ENCODE measurements around the gene MAP3K8. TPM values are rescaled to one million over a fixed set of nuclear protein-coding genes. Genes with fewer than 3 reads are reported as not detected.
A peak's percentile ranks its signal among the peaks of the same experiment; 100 is the strongest.

The MAP3K8 gene
- total and polyA plus RNA-seq, 8 donors, result 8.2 to 57.3 (median 12.4) TPM

GRCh38 chr10:30448092-30448491, 14.1 kb downstream of the MAP3K8 start:
- intact Hi-C loops (cut with DNase I), result no loop called here
- H3K4me3 ChIP-seq, result no peak overlapping the region
- peaks cover 0 to 87% of the 10 kb centered on the region in 2 donors for H3K36me3 ChIP-seq
- DNase-seq (no peak), ATAC-seq (no peak)
- no peaks in the 10 kb centered on the region for H3K27me3 ChIP-seq
- no peak for TF ChIP-seq CTCF (IDR thresholded peaks at IDR 0.05)
- no peaks in the 10 kb centered on the region for H3K9me3 ChIP-seq
- no peak overlapping the region for H3K27ac ChIP-seq
- H3K4me1 ChIP-seq, result peaks cover 6 to 79% of the 10 kb centered on the region in 2 donors

- DNase-seq, result no peak
- no peak for TF ChIP-seq CTCF (IDR thresholded peaks at IDR 0.05)
- peaks cover 22 to 79% of the 10 kb centered on the region in 2 donors for H3K4me1 ChIP-seq
- peak overlapping the region; percentile 79 to 88 for H3K27ac ChIP-seq
- H3K9me3 ChIP-seq, result no peaks in the 10 kb centered on the region
- intact Hi-C loops (cut with DNase I), result no loop called here
- no peak overlapping the region for H3K4me3 ChIP-seq
- no peak for ATAC-seq
- H3K36me3 ChIP-seq, result peaks cover 0 to 94% of the 10 kb centered on the region in 2 donors
- no peaks in the 10 kb centered on the region for H3K27me3 ChIP-seq
Measured at GRCh38 chr10:30453764-30454527, 20.0 kb downstream of the MAP3K8 start.

- peak in 1 of 4 donors; percentile 60 for DNase-seq
- intact Hi-C loops (cut with DNase I), result no loop called here
- Histone ChIP-seq H3K27ac (peak overlapping the region; percentile 79 to 88), H3K4me3 (no peak overlapping the region), H3K27me3 (no peaks in the 10 kb centered on the region), H3K36me3 (peaks cover 0 to 94% of the 10 kb centered on the region in 2 donors), H3K4me1 (peaks cover 22 to 79% of the 10 kb centered on the region in 2 donors), H3K9me3 (no peaks in the 10 kb centered on the region)
- no peak for TF ChIP-seq CTCF (IDR thresholded peaks at IDR 0.05)
- peak; percentile 69 for ATAC-seq
Measured at GRCh38 chr10:30454744-30455510, 20.9 kb downstream of the MAP3K8 start.

- Histone ChIP-seq H3K27ac (peak overlapping the region; percentile 79 to 88), H3K27me3 (no peaks in the 10 kb centered on the region), H3K9me3 (no peaks in the 10 kb centered on the region), H3K4me3 (no peak overlapping the region), H3K36me3 (peaks cover 0 to 94% of the 10 kb centered on the region in 2 donors), H3K4me1 (peaks cover 22 to 85% of the 10 kb centered on the region in 2 donors)
- DNase-seq, result no peak
- intact Hi-C loops (cut with DNase I), result no loop called here
- ATAC-seq, result peak; percentile 15
- no peak for TF ChIP-seq CTCF (IDR thresholded peaks at IDR 0.05)
Measured at GRCh38 chr10:30455816-30456215, 21.8 kb downstream of the MAP3K8 start.

- H3K4me1 ChIP-seq, result peaks cover 22 to 86% of the 10 kb centered on the region in 2 donors
Measured at GRCh38 chr10:30456266-30456665, 22.3 kb downstream of the MAP3K8 start.

More at GRCh38 chr10:30456266-30456665, 22.3 kb downstream of the MAP3K8 start:
- DNase-seq, result peak in 1 of 4 donors; percentile 62
- intact Hi-C loops (cut with DNase I), result no loop called here
- Histone ChIP-seq H3K27ac (peak overlapping the region; percentile 79 to 88), H3K9me3 (no peaks in the 10 kb centered on the region), H3K27me3 (no peaks in the 10 kb centered on the region), H3K4me3 (no peak overlapping the region), H3K36me3 (peaks cover 0 to 94% of the 10 kb centered on the region in 2 donors)
- ATAC-seq, result peak; percentile 29
- no peak for TF ChIP-seq CTCF (IDR thresholded peaks at IDR 0.05)
